HG02571 (cell line): ENCODE results near the gene BTNL8.
"Not testable (repeated sequence)": the region's sequence is repeated elsewhere in the genome, so short reads cannot be mapped to it uniquely, and the experiment has no call there.

Experiments used
- ATAC-seq: cut with Tn5 transposase; IDR thresholded peaks from one replicate; pipeline ENCODE4 v1.9.1; 2021; ENCODE audit warnings: mild to moderate bottlenecking, moderate library complexity; ENCODE audit not compliant: unreplicated experiment

Gene BTNL8

GRCh38 chr5:180874804-180875582 is 24.0 kb upstream of the BTNL8 start:
- no peak for ATAC-seq

- ATAC-seq = no peak
Observed at GRCh38 chr5:180875860-180876426, 23.0 kb upstream of the BTNL8 start.

GRCh38 chr5:180885845-180886529 is 13.0 kb upstream of the BTNL8 start:
- not testable (repeated sequence) for ATAC-seq

GRCh38 chr5:180889381-180889780 is 9.6 kb upstream of the BTNL8 start:
- ATAC-seq = no peak

- not testable (repeated sequence) for ATAC-seq
Observed at GRCh38 chr5:180895330-180895729, 3.6 kb upstream of the BTNL8 start.

- ATAC-seq = no peak
Observed at GRCh38 chr5:180900178-180900577, 1.2 kb downstream of the BTNL8 start.

GRCh38 chr5:180901319-180902009 is 2.5 kb downstream of the BTNL8 start:
- no peak for ATAC-seq

GRCh38 chr5:180908400-180908799 is 9.4 kb downstream of the BTNL8 start:
- ATAC-seq = no peak

GRCh38 chr5:180908998-180909731 is 10.2 kb downstream of the BTNL8 start:
- ATAC-seq = no peak

- no peak for ATAC-seq
Observed at GRCh38 chr5:180909782-180910181, 10.8 kb downstream of the BTNL8 start.

- ATAC-seq = no peak
Observed at GRCh38 chr5:180910182-180910581, 11.2 kb downstream of the BTNL8 start.

GRCh38 chr5:180910735-180911134 is 11.8 kb downstream of the BTNL8 start:
- ATAC-seq = no peak

GRCh38 chr5:180914646-180915045 is 15.7 kb downstream of the BTNL8 start:
- no peak for ATAC-seq

- ATAC-seq = no peak
Observed at GRCh38 chr5:180915924-180916323, 17.0 kb downstream of the BTNL8 start.

GRCh38 chr5:180918380-180918779 is 19.4 kb downstream of the BTNL8 start:
- no peak for ATAC-seq

GRCh38 chr5:180920710-180921109 is 21.8 kb downstream of the BTNL8 start:
- ATAC-seq = no peak

GRCh38 chr5:180922932-180923331 is 24.0 kb downstream of the BTNL8 start:
- ATAC-seq = no peak

GRCh38 chr5:180932660-180933059 is 33.7 kb downstream of the BTNL8 start:
- no peak for ATAC-seq

- no peak for ATAC-seq
Observed at GRCh38 chr5:180935203-180935602, 36.2 kb downstream of the BTNL8 start.

GRCh38 chr5:180938294-180938693 is 39.3 kb downstream of the BTNL8 start:
- no peak for ATAC-seq
